Nephron (organoid): ENCODE data around the gene NAA35.
A peak's percentile ranks its signal among the peaks of the same experiment; 100 is the strongest.

Source experiments
- H3K27ac Mint-ChIP-seq, 3 experiments: 2 replicates each; pipeline ENCODE4 v1.8.0; 2020; ENCODE audit warnings: mixed read lengths in 3 of 3, mild to moderate bottlenecking in 2 of 3, moderate library complexity in 1 of 3
- H3K27me3 Mint-ChIP-seq: 2 replicates; pipeline ENCODE4 v1.8.0; 2021; ENCODE audit warnings: low read depth, mild to moderate bottlenecking, moderate library complexity, mixed read lengths
- H3K36me3 Mint-ChIP-seq: 2 replicates; pipeline ENCODE4 v1.8.0; 2020; ENCODE audit warnings: low read depth, mixed read lengths
- H3K4me1 Mint-ChIP-seq: 2 replicates; pipeline ENCODE4 v1.8.0; 2020; ENCODE audit warnings: mixed read lengths
- H3K4me3 Mint-ChIP-seq, 3 experiments: 2 replicates each; pipeline ENCODE4 v1.8.0; 2020; ENCODE audit warnings: mild to moderate bottlenecking in 3 of 3, mixed read lengths in 3 of 3, moderate library complexity in 2 of 3
- H3K9me3 Mint-ChIP-seq: 2 replicates; pipeline ENCODE4 v1.8.0; 2020; ENCODE audit warnings: mixed read lengths
- CTCF ChIP-seq, 3 experiments: fragments of 200-600 bp; sonication (generic); IDR thresholded peaks; one replicate each; pipeline ENCODE4 v1.5.0; 2021; ENCODE audit warnings: antibody characterized with exemption in 3 of 3; ENCODE audit not compliant: unreplicated experiment in 3 of 3

Gene NAA35

GRCh38 chr9:85900504-85901201 is 40.3 kb upstream of the NAA35 start:
- H3K27me3 Mint-ChIP-seq, result no peaks in the 10 kb centered on the region
- no peaks in the 10 kb centered on the region for H3K9me3 Mint-ChIP-seq
- no peak overlapping the region for H3K4me3 Mint-ChIP-seq
- no peaks in the 10 kb centered on the region for H3K4me1 Mint-ChIP-seq
- no peak overlapping the region for H3K27ac Mint-ChIP-seq
- TF ChIP-seq CTCF (IDR thresholded peaks at IDR 0.05; ENCODE audit: unreplicated experiment in 3 of 3), result peak; percentile 24 to 42 (median 27)
- H3K36me3 Mint-ChIP-seq, result no peaks in the 10 kb centered on the region

GRCh38 chr9:85904975-85905374 is 36.0 kb upstream of the NAA35 start:
- TF ChIP-seq CTCF (IDR thresholded peaks at IDR 0.05; ENCODE audit: unreplicated experiment in 3 of 3), result no peak
- no peak overlapping the region for H3K4me3 Mint-ChIP-seq
- H3K27me3 Mint-ChIP-seq, result no peaks in the 10 kb centered on the region
- H3K4me1 Mint-ChIP-seq, result no peaks in the 10 kb centered on the region
- no peaks in the 10 kb centered on the region for H3K36me3 Mint-ChIP-seq
- no peak overlapping the region for H3K27ac Mint-ChIP-seq
- no peaks in the 10 kb centered on the region for H3K9me3 Mint-ChIP-seq

GRCh38 chr9:85905957-85906356 is 35.0 kb upstream of the NAA35 start:
- no peak for TF ChIP-seq CTCF (IDR thresholded peaks at IDR 0.05; ENCODE audit: unreplicated experiment in 3 of 3)
- no peaks in the 10 kb centered on the region for H3K27me3 Mint-ChIP-seq
- H3K4me3 Mint-ChIP-seq, result no peak overlapping the region
- H3K9me3 Mint-ChIP-seq, result no peaks in the 10 kb centered on the region
- no peaks in the 10 kb centered on the region for H3K36me3 Mint-ChIP-seq
- H3K27ac Mint-ChIP-seq, result no peak overlapping the region
- H3K4me1 Mint-ChIP-seq, result no peaks in the 10 kb centered on the region

- Mint-ChIP-seq H3K4me1 (no peaks in the 10 kb centered on the region), H3K27ac (peak overlapping the region in 1 of 3 experiments; percentile 4), H3K27me3 (no peaks in the 10 kb centered on the region), H3K4me3 (no peak overlapping the region), H3K9me3 (no peaks in the 10 kb centered on the region), H3K36me3 (no peaks in the 10 kb centered on the region)
- TF ChIP-seq CTCF (IDR thresholded peaks at IDR 0.05; ENCODE audit: unreplicated experiment in 3 of 3), result no peak
Measured at GRCh38 chr9:85909390-85909789, 31.6 kb upstream of the NAA35 start.

- no peak overlapping the region for H3K4me3 Mint-ChIP-seq
- H3K4me1 Mint-ChIP-seq, result no peaks in the 10 kb centered on the region
- H3K36me3 Mint-ChIP-seq, result no peaks in the 10 kb centered on the region
- no peaks in the 10 kb centered on the region for H3K9me3 Mint-ChIP-seq
- H3K27me3 Mint-ChIP-seq, result no peaks in the 10 kb centered on the region
- TF ChIP-seq CTCF (IDR thresholded peaks at IDR 0.05; ENCODE audit: unreplicated experiment in 3 of 3), result no peak
- no peak overlapping the region for H3K27ac Mint-ChIP-seq
Measured at GRCh38 chr9:85914108-85914507, 26.8 kb upstream of the NAA35 start.

- Mint-ChIP-seq H3K27me3 (no peaks in the 10 kb centered on the region), H3K27ac (no peak overlapping the region), H3K36me3 (no peaks in the 10 kb centered on the region), H3K9me3 (no peaks in the 10 kb centered on the region), H3K4me3 (no peak overlapping the region), H3K4me1 (no peaks in the 10 kb centered on the region)
- no peak for TF ChIP-seq CTCF (IDR thresholded peaks at IDR 0.05; ENCODE audit: unreplicated experiment in 3 of 3)
Measured at GRCh38 chr9:85917756-85918155, 23.2 kb upstream of the NAA35 start.
